ENCODE data around the gene WNT3.

The WNT3 gene

DNA sequence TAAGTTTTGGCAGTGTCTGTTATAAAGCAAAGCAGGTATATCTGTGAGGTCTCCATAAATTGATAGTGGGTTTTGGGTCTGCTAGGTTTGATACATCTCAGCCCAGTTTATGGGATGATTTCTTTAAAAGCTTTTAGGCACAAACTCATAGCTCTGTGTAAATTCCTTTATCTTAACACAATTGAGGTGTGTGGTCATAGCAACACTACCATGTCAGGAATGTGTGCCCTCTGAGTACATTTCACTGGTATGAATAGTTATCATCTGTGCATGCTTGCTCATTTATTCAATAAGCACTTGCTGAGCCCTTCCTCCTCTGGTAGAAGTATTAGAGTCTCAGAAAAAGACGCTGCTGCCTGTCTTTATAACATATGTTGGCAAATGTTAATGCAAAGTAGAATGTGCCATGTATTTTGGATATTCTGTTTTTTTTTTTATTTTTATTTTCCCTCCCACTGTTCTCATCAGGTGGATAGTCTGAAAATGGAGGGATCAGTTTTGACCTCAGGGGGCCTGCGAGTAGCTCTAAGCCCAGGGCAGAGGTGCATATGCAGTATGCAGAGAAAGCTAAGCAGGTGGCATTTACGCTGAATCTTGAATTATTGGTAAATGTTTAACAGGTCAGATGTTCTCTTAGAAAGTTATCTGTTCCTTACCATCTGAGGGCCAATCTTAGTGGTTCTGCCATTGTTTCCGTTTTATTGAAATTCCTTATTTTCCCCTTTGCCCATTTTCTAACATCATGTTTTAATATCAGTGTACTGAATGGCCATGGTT is 90.7 kb downstream of the WNT3 start:
- no peak for DNase-seq

DNA sequence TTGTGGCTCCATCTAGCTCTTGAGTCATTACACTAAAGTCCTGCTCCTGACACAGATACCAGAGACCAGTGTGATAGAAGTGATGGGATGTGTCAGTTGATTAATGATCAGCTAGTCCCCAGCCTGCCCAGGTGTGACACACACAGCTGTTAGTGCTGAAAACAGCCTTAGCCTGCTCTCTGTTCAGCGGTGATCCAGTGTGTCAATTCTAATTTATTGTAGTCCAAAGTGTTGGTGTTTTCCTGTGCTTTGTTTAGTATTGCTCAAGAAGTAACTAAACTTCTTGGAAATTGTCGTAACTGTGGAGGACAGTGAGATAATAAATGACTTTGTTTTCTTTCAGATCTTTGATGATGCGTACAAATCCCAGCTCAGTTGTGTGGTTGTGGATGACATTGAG is 92.3 kb downstream of the WNT3 start:
- no peak for DNase-seq

DNA sequence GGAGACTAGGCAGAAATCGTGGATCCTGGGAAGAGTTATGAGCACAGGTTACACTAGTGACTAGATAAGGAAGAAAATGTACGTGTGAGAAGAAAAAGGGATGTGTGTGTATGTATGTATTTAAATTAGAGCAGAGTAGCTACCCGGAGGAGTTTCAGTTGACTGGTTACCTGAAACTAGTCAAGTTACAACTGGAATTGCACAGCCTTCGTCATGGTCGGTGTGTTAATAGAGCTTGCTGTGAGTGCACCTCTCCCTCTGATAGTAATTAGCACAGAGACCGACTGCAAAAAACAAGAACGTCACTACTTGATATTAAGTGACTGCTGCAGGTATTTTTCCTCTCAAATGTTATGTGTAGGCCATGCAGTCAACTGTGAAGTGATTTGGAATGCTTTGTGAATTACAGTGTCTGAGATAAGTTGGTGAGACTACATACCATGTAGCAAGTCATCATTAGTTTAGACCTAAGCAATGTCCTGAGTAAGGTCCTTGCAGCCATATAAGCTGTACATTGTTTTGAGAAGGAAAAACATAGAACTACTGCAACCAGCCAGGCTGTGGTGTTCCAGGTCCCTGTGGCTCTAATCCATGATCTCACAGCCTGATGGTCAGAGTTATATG is 95.7 kb downstream of the WNT3 start:
- no peak for DNase-seq

DNA sequence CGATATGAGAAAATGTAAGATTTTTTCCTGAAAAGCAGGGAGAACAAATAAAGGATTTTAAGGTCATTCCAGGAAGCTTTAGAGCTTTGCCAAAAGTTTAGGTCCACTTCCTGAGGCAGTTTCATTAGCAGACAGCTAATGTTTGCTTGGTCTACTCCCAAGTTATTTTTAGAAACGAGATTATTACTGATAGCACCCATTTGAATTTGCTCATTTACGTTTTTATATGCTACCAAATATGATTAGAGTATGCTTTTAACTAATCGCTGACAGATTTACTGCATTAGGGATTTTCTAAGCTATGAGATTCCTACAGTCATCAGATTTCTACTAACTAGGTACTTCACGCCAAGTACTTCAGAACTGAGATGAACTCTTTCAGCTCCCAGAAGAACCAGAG is 98.1 kb downstream of the WNT3 start:
- DNase-seq, result no peak

DNA sequence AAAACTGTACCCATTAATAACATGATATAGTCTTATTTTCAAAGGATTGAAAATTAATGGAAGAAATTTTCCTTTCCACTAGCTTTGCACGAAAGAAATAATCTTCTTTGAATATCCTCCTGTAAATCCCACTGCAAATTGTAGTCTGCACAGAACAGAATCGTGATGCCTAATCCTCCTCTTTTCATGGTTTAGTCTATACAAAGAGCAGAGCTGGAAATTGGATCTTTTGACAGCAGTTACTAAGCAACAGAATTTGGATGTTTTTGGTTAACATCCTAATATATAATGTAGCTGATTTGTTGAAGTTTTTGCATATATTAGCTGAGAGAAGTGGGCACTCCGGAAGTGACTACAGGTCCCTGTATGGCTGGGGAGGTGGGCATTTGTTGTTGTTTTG is 98.6 kb downstream of the WNT3 start:
- no peak for DNase-seq

DNA sequence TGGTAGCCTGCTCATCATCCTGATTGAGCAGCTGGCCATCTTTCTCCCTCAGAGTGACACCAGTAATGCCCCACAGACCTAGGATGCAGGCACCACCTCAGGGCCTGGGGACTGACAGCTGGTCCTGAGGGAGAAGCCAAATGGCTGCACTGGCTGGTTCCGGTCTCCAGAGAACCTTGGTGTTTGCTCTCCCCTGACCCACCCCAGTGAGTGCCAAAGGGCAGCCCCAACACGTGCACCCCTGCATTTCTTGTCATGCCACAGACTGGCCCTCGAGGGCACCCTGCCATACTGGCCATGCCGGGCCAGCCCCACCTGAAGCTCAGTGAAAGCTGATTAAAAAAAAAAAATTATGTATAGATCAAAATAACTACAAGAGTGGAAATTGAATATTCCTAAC is 100.5 kb downstream of the WNT3 start:
- no peak for DNase-seq

Measured in activated CD4-positive, alpha-beta T cell treated with anti-CD3 and anti-CD28 coated beads, Interleukin-2, amount 50 U/mL, for 48 hours (primary cell).